Neural progenitor cell (in vitro differentiated cells): ENCODE results near the gene CACNA1C. TPM values are rescaled to one million over a fixed set of nuclear protein-coding genes. Genes with fewer than 3 reads are reported as not detected.

Source experiments
- DNase-seq: peaks from one replicate; pipeline ENCODE4 v3.0.0-alpha.2; 2016; ENCODE audit warnings: low spot score
- H2AFZ ChIP-seq: fragments of 200-600 bp; sonication (generic); replicated peaks from 2 replicates; pipeline ENCODE4 v1.6.1; 2016; ENCODE audit warnings: antibody characterized with exemption
- H3F3A ChIP-seq: fragments of 200-600 bp; sonication (generic); 2 replicates; pipeline ENCODE4 v1.6.1; 2016; ENCODE audit warnings: antibody characterized with exemption, low read depth
- H3K27ac ChIP-seq: fragments of 200-600 bp; sonication (generic); 2 replicates; pipeline ENCODE4 v1.5.1; 2016; ENCODE audit warnings: mild to moderate bottlenecking
- H3K27me3 ChIP-seq: fragments of 200-600 bp; sonication (generic); 2 replicates; pipeline ENCODE4 v1.6.1; 2016; ENCODE audit warnings: mild to moderate bottlenecking, moderate library complexity
- H3K36me3 ChIP-seq: fragments of 200-600 bp; sonication (generic); 2 replicates; pipeline ENCODE4 v1.5.1; 2016
- H3K4me1 ChIP-seq: fragments of 200-600 bp; sonication (generic); 2 replicates; pipeline ENCODE4 v1.6.1; 2016; ENCODE audit warnings: mixed run types
- H3K4me2 ChIP-seq: fragments of 200-600 bp; sonication (generic); 2 replicates; pipeline ENCODE4 v1.6.1; 2016
- H3K4me3 ChIP-seq: fragments of 200-600 bp; sonication (generic); 2 replicates; pipeline ENCODE4 v1.5.1; 2016
- H3K79me2 ChIP-seq: fragments of 200-600 bp; sonication (generic); 2 replicates; pipeline ENCODE4 v1.6.1; 2016; ENCODE audit warnings: low read depth
- H3K9ac ChIP-seq: fragments of 200-600 bp; sonication (generic); 2 replicates; pipeline ENCODE4 v1.6.1; 2016
- H3K9me3 ChIP-seq: fragments of 200-600 bp; sonication (generic); 2 replicates; pipeline ENCODE4 v1.5.1; 2016; ENCODE audit warnings: low read depth
- H4K20me1 ChIP-seq: fragments of 200-600 bp; sonication (generic); 2 replicates; pipeline ENCODE4 v1.6.1; 2016; ENCODE audit warnings: low read depth
- H3K27ac Mint-ChIP-seq: 3 replicates; pipeline ENCODE4 v1.8.0; 2021; ENCODE audit warnings: mixed read lengths
- H3K27me3 Mint-ChIP-seq: 2 replicates; pipeline ENCODE4 v1.8.0; 2022; ENCODE audit warnings: low read depth, mild to moderate bottlenecking, inconsistent platforms, moderate library complexity, mixed read lengths; ENCODE audit not compliant: insufficient read depth
- H3K36me3 Mint-ChIP-seq: 3 replicates; pipeline ENCODE4 v1.8.0; 2021; ENCODE audit warnings: mixed read lengths
- H3K4me1 Mint-ChIP-seq: 3 replicates; pipeline ENCODE4 v1.8.0; 2021; ENCODE audit warnings: mixed read lengths
- H3K4me3 Mint-ChIP-seq: 3 replicates; pipeline ENCODE4 v1.8.0; 2021; ENCODE audit warnings: mild to moderate bottlenecking, moderate library complexity, mixed read lengths
- H3K9me3 Mint-ChIP-seq: 3 replicates; pipeline ENCODE4 v1.8.0; 2020; ENCODE audit warnings: mixed read lengths
- EZH2 ChIP-seq: fragments of 200-600 bp; sonication (generic); IDR thresholded peaks from 2 replicates; pipeline ENCODE4 v1.6.1; 2017; ENCODE audit warnings: antibody characterized with exemption, mild to moderate bottlenecking, moderate library complexity
- EZH2phosphoT487 ChIP-seq: fragments of 200-600 bp; sonication (generic); IDR thresholded peaks from 2 replicates; pipeline ENCODE4 v1.6.1; 2017; ENCODE audit warnings: antibody characterized with exemption
- total RNA-seq: library from RNA; depleted of rRNA; stranded (reverse); fragments of >200 nt; gene quantifications from 2 replicates; pipeline ENCODE4 v1.2.3, GENCODE V29; 2015; ENCODE audit warnings: low replicate concordance
- TF ChIP-seq, protein P1 (sequence below): fragments of 200-600 bp; sonication (generic); IDR thresholded peaks from 2 replicates; pipeline ENCODE4 v1.5.1; 2017; ENCODE audit warnings: antibody characterized with exemption, mild to moderate bottlenecking

CACNA1C gene
- total RNA-seq, 1 donor from 2014 or later: 2.7 TPM

DNA sequence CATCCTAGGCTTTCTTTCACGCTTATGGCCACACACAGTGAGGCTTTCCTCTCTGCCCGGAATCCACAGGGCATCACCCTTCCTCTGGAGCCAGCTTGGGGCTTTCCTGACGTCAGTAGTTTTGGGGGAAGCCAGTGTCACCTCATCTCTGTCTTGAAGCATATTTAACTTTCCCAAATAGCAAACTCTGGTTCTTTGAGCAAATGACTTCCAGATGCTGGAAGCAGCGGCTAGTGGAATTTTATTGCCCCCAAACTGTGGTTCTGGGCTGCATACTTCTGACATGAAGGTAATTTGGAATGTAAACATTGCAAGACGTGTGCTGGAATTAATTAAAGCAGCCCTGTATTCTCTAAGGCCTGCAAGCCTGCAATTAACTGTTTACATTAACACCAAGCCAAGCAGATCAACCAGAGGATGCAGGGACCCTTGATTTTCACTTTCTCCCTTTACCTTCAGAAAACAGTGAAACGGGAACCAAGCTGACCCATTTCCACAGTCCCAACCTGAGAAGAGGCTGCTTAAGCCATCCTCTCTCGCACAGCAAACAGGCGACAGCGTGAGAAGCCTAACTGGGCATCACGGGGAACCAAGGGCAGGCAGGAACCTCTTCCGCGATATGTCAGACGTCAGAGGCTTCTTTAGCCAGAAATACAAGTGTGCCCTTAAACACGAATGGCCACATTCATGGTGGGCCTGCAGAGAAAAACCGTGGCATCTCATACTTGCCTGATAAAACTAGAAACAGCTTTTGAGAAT lies 258.4 kb downstream of the CACNA1C start:
- Histone ChIP-seq H3K4me2 (no peak overlapping the region), H3F3A (peaks cover 16% of the 10 kb centered on the region), H3K27me3 (no peaks in the 10 kb centered on the region), H3K9ac (no peak overlapping the region), H3K36me3 (no peaks in the 10 kb centered on the region), H3K9me3 (no peaks in the 10 kb centered on the region), H4K20me1 (no peaks in the 10 kb centered on the region), H3K79me2 (no peaks in the 10 kb centered on the region), H2AFZ (no peak overlapping the region), H3K27ac (no peak overlapping the region), H3K4me1 (peaks cover 21% of the 10 kb centered on the region), H3K4me3 (no peak overlapping the region)
- Mint-ChIP-seq H3K27me3 (peaks cover 3% of the 10 kb centered on the region), H3K4me3 (no peak overlapping the region), H3K36me3 (no peaks in the 10 kb centered on the region), H3K4me1 (peaks cover 13% of the 10 kb centered on the region), H3K27ac (no peak overlapping the region), H3K9me3 (peaks cover 7% of the 10 kb centered on the region)
- TF ChIP-seq, protein P1, sequence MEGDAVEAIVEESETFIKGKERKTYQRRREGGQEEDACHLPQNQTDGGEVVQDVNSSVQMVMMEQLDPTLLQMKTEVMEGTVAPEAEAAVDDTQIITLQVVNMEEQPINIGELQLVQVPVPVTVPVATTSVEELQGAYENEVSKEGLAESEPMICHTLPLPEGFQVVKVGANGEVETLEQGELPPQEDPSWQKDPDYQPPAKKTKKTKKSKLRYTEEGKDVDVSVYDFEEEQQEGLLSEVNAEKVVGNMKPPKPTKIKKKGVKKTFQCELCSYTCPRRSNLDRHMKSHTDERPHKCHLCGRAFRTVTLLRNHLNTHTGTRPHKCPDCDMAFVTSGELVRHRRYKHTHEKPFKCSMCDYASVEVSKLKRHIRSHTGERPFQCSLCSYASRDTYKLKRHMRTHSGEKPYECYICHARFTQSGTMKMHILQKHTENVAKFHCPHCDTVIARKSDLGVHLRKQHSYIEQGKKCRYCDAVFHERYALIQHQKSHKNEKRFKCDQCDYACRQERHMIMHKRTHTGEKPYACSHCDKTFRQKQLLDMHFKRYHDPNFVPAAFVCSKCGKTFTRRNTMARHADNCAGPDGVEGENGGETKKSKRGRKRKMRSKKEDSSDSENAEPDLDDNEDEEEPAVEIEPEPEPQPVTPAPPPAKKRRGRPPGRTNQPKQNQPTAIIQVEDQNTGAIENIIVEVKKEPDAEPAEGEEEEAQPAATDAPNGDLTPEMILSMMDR: no peak
- TF ChIP-seq EZH2phosphoT487 (no peak), EZH2 (no peak)
- DNase-seq: no peak

DNA sequence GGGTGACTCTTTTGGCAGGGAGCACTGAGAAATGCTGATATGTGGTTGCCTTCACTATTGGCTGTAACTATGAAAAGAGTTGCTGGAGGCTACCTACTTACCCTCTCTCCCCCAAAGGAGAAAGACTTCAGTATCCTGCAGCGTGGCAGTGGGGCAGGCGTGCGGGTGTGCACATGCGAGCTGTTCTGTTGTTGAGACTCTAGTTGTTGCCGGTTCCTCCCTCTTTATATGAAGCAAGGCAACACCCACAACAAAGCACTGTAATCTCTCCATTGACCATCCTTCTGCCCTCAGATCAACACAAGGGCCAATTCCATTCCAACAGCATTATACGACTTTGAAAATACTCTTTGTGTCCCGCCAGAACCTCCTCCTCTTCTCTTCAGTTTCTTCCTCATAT lies 259.4 kb downstream of the CACNA1C start:
- Histone ChIP-seq H3F3A (peaks cover 7% of the 10 kb centered on the region), H4K20me1 (no peaks in the 10 kb centered on the region), H3K27me3 (no peaks in the 10 kb centered on the region), H3K9ac (no peak overlapping the region), H3K4me2 (no peak overlapping the region), H3K4me1 (peaks cover 13% of the 10 kb centered on the region), H3K9me3 (no peaks in the 10 kb centered on the region), H3K36me3 (no peaks in the 10 kb centered on the region), H3K79me2 (no peaks in the 10 kb centered on the region), H2AFZ (no peak overlapping the region), H3K4me3 (no peak overlapping the region), H3K27ac (no peak overlapping the region)
- Mint-ChIP-seq H3K4me3 (no peak overlapping the region), H3K9me3 (peaks cover 7% of the 10 kb centered on the region), H3K27ac (no peak overlapping the region), H3K27me3 (no peaks in the 10 kb centered on the region), H3K4me1 (peaks cover 5% of the 10 kb centered on the region), H3K36me3 (no peaks in the 10 kb centered on the region)
- TF ChIP-seq EZH2 (no peak), EZH2phosphoT487 (no peak)
- TF ChIP-seq, protein P1: no peak
- no peak for DNase-seq

DNA sequence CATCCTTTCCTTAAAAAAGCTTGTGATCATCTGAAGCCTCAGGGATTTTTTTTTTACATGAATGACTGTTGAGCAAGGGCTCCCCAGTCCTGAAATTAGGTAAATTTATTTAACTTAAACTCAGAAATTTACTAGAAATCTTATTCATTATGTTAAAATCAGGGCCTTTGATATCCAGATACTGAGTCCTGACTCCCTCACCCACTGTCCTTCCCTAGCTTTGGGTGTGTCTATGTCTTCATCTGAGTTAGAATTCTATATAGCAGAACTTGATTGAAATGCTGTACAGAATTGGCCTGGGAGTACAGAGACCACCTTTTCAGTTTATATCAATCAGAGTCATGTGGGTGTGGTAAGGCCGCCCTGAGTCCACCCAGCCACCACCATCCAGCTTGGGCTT lies 260.0 kb downstream of the CACNA1C start:
- Histone ChIP-seq H3K9me3 (no peaks in the 10 kb centered on the region), H3K4me3 (no peak overlapping the region), H3K27me3 (no peaks in the 10 kb centered on the region), H3K4me1 (peaks cover 14% of the 10 kb centered on the region), H3F3A (peaks cover 1% of the 10 kb centered on the region), H3K9ac (no peak overlapping the region), H4K20me1 (no peaks in the 10 kb centered on the region), H2AFZ (no peak overlapping the region), H3K27ac (no peak overlapping the region), H3K36me3 (no peaks in the 10 kb centered on the region), H3K4me2 (no peak overlapping the region), H3K79me2 (no peaks in the 10 kb centered on the region)
- no peaks in the 10 kb centered on the region for H3K36me3 Mint-ChIP-seq
- H3K27ac Mint-ChIP-seq: no peak overlapping the region
- peaks cover 7% of the 10 kb centered on the region for H3K9me3 Mint-ChIP-seq
- H3K4me3 Mint-ChIP-seq: no peak overlapping the region
- H3K4me1 Mint-ChIP-seq: peaks cover 6% of the 10 kb centered on the region
- no peak for DNase-seq
- TF ChIP-seq EZH2phosphoT487 (no peak), EZH2 (no peak)
- TF ChIP-seq, protein P1: no peak
- no peaks in the 10 kb centered on the region for H3K27me3 Mint-ChIP-seq
